Muscle of back (tissue), 11 donors: Measurements from ENCODE around the gene NFE2L3. TPM values are rescaled to one million over a fixed set of nuclear protein-coding genes. Genes with fewer than 3 reads are reported as not detected.

Experiments
- DNase-seq, 3 donors: peaks; one replicate each; pipeline versions ENCODE4 v3.0.0 to v3.0.0-alpha.2; 2013
- polyA plus RNA-seq, 10 donors: library from polyadenylated mRNA; unstranded; fragments of 120-200 nt; gene quantifications; one replicate each; pipeline ENCODE4 v1.2.1, GENCODE V29; 2013; ENCODE audit not compliant: insufficient read length in 10 of 10

The NFE2L3 gene
- polyA plus RNA-seq, 10 donors = 1.7 to 5.9 (median 4.2) TPM

DNA sequence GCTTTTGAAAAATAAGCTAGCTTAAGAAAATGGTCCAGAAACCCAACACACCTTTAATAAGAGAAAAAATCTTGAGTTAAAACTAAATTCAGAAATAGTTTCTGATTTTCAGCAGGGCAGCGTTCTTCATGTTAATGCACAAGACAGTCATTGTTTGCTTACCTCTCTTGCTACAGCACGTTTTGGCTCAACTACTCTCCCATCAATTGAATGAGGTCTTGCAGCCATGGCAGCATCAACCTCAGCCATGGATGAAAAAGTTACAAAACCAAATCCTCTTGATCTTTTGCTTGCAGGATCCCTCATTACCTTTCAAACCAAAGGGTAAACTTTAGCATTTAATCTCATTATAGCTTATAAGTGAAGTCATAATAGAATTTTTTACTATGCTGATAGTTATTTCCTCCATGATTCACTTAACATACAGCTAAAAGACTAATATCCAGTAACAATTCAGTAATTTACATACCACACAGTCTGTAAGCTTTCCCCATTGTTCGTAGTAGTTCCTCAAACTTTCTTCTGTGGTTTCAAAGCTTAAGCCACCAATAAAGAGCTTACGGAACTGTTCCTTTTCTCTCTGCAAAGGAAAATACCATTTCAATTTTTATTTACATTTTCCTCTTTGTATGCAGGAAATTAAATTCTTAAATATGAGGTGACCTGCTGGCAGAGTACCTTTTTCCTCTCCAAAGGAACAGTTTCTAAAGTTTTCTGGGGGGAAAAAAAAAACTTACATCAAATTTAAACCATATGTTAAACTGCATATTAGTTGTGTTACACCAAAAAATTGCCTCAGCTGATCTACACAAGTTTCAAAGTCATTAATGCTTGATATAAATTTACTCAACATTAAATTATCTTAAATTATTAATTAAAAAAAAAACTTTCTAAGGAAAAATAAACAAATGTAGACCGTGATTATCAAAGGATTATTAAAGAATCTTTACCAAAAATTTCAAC, 45.4 kb downstream of the NFE2L3 start:
- no peak for DNase-seq

DNA sequence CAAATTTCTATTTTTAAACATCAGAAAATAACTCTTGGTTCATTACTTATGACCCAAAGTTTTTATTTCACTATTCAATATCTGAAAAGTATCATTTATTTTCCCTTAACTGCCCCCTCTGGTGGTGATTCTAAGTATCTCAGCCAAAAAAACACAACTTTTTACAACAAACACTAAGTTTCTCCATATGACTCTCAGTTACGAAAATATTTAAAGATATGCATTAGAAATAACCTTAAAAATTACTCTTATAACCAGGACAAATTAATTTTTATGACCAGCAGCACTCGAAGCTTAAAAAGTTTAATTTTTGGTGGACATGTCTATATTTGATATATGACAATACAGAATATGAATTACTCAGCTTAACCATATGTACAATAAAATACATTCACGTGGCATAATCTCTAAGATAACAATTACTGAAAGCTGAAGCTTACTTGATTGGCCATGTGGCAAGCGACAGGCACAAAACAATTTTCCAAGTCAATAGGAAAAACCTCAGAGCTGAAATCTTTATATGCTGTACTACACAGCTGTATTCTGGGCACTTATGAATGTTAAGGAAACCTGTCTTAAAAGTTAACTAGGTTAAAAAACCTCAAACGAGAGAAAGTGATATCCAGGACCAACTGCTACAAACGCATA, 46.3 kb downstream of the NFE2L3 start:
- peak; percentile 53 to 73 (median 64) for DNase-seq

DNA sequence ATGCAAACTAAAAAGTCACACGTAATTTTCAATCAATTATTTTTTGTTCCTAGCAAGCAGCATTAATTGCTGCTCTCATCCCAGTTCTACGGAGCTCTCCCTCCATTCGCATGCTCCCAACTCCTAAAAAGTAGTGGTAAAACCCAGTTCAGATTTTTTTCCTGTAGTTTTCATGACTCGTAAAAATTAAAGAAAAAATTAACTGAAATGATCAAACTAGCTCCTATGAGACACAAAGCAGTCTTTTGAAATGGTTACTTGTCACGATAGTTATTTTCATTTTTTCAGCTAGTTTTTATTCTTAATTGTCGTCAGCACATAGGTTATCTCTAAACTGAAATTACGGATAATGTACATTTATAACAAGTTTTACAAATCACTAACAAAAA, 46.8 kb downstream of the NFE2L3 start:
- DNase-seq = no peak

DNA sequence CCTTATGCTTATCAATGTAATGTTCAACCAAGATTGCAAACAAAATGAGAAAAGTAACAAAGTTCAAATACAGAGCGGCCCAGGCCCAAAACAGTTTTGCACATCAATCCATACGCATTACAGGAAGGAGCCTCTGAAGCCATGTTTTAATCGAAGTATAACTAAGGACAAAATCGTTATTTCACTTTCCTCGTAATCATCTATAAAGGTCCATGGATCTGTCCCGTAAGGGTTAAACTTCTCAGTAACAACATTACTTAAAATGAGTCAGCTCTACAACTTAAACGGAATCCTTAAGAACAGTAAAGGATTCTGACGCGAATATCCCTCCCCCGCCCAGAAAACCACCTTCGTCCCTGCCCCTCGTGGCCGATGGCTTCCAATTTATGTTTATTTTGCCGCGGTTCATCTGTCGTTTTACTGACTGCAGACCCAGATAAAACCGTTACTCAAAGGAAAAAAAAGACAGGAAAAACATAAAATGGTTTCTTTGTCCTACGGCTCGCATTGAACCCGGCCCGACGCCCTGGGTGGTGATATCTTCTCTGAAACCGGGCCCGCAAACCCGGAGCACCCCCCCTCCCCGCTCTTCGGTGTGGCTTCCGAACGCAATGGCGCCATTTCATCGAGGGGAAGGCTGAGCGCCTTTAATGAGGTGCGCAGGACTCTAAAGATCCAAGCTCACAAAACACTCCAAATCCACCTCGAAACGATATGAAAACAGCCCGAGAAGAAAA, 47.5 kb downstream of the NFE2L3 start:
- DNase-seq = peak in 1 of 3 donors; percentile 74

DNA sequence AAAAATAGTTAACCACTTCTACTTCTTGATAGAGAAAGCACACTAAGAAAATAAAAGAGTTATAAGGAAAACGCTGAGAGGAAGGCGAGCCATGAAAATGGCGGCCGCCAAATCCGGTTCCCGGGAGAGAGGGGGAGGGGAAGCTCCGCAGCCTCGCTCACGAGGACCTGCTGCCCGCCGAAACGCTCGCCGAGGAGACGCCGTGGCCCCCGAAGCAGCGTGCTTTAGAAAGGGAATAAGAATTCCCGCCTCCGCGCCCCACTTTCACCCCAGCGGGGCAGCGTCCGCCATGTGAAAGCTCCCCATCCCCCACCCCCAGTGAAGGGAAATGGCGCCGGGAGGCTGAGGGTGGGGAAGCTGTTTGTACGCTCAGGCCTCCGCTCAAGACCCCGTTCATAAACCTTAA, 48.0 kb downstream of the NFE2L3 start:
- DNase-seq = peak; percentile 68 to 94 (median 83)

DNA sequence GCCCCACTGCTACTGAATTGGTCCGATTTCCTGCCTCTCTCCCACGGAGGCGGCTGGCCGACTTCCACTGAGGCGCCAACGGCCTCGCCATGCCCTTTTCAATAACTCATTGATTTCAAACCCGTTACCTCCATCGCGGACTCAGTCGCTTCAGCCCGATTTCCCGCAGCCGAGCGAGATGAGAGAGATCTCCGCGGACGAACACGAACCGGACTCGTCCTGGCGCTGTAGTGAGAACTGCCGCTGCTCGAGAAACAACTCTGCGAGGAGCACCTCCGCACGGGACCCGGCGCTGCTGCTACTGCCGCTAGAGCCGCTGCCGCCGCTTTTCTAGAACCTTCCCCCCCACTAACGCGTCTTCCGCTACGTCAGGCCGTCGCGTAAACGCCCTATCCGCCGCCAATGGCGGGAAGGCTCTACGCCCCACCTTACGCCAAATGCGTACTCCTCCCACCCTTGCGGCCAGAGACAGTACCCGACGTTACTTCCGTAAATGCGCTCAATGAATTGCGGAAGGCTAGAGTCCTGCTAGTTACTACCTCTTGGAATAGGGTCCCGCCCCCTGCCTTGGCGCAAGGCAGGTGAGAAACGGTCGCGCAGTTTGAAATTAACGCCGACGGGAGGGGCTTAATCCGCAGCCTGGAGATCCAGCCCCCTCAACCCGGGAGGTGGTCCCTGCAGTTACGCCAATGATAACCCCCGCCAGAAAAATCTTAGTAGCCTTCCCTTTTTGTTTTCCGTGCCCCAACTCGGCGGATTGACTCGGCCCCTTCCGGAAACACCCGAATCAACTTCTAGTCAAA, 48.6 kb downstream of the NFE2L3 start, which contains the start of gene HNRNPA2B1:
TSS of gene HNRNPA2B1 (minus strand) at position 303 of the 803 bp plus-strand sequence. CDS start at position 134, 169 bp downstream.
- peak; percentile 99 to 100 (median 100) for DNase-seq

DNA sequence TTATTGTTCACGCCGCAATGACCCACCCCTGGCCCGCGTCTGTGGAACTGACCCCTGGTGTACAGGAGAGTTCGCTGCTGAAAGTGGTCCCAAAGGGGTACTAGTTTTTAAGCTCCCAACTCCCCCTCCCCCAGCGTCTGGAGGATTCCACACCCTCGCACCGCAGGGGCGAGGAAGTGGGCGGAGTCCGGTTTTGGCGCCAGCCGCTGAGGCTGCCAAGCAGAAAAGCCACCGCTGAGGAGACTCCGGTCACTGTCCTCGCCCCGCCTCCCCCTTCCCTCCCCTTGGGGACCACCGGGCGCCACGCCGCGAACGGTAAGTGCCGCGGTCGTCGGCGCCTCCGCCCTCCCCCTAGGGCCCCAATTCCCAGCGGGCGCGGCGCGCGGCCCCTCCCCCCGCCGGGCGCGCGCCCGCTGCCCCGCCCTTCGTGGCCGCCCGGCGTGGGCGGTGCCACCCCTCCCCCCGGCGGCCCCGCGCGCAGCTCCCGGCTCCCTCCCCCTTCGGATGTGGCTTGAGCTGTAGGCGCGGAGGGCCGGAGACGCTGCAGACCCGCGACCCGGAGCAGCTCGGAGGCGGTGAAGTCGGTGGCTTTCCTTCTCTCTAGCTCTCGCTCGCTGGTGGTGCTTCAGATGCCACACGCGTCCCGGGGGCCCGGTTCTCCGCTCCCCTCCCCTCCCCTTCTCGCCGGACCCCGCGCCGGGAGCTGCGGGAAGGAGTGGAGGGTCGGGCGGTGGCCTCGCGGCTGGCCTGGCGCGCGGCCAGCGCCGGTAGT, 49.4 kb downstream of the NFE2L3 start, which contains the start of gene CBX3:
TSS of gene CBX3 (plus strand) at position 499 of the 772 bp plus-strand sequence. CDS start 1,254 bp downstream, outside the sequence.
- peak in 1 of 3 donors; percentile 92 for DNase-seq

DNA sequence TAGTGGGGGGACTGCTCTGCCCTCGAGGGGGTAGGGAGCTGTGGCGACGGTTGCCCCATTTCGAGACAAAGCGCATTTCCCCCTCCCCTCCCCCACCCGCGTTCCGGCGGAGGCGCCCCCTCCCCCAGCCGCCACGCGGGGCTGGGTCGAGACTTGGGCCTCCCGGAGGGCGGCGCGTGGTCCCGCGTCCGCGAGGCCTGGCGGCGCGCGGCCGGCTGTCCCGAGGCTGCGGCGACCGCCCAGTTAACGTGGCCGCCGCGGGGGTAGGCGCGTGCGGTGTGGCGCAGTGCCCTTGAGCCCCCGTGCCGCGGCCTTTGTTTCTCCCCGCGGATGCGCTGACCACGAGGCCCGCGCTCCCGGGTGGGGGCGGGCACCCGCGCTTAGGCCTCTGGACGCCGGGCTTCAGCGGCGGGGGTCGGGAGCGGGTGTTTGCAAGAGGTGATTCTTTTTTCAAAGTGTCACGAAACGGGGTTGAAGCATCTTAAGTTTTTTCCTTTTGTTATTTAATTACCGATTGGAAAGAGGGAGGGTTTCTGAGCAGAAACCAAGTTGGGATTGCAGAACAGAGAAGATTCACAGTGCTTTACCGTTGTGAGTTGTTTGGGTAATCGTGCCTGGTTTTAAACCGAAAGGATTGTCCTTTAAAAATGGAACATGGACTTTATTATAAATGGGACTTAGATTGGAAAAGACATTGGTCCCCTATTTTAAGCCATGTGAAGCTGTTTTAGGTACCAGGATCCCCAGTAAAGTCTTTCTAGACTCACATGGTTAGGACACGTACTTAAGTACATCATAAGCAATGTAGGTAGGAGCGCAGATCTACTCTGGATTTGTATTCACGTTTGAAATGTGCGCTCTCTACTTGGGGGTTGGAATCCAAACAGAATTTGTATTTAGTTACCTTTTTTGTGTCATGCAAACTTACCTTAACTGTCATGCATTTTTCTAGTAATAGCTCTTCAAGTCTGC, 50.3 kb downstream of the NFE2L3 start:
- DNase-seq = peak; percentile 37 to 80 (median 60)

DNA sequence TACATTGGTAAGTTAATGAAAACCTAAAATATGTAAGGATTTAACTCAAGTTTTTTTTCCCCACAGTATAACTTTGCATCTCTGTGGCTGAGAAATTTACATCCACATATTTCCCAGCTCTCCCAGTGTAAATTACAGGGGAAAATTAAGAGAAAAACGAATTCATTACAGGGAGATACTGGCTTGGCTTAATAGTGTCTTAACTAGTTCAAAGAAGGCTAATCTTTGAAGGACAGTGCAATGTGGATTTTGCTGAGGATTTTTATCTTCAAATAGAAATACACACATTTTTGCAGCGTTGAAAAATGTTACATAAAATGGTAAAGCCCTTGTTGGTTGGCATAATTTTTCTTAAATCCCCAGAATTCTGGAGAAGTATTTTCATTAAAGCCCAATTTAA, 51.0 kb downstream of the NFE2L3 start:
- no peak for DNase-seq

DNA sequence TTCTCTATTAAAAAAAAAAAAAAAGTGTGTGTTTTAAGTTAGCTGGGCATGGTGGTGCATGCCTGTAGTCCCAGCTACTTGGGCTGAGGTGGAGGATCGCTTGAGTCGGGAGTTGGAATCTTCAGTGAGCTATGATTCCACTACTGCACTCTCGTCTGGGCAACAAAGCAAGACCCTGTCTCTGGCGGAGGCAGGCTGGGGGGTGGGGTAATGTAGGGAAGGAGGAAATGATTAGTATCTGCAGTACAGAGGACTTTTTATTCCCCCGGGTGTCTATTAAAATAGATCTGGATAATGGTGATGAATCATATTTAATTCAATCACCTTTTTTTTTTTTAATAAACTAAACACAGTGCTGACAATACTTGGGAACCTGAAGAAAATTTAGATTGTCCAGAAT, 56.0 kb downstream of the NFE2L3 start:
- DNase-seq = no peak

DNA sequence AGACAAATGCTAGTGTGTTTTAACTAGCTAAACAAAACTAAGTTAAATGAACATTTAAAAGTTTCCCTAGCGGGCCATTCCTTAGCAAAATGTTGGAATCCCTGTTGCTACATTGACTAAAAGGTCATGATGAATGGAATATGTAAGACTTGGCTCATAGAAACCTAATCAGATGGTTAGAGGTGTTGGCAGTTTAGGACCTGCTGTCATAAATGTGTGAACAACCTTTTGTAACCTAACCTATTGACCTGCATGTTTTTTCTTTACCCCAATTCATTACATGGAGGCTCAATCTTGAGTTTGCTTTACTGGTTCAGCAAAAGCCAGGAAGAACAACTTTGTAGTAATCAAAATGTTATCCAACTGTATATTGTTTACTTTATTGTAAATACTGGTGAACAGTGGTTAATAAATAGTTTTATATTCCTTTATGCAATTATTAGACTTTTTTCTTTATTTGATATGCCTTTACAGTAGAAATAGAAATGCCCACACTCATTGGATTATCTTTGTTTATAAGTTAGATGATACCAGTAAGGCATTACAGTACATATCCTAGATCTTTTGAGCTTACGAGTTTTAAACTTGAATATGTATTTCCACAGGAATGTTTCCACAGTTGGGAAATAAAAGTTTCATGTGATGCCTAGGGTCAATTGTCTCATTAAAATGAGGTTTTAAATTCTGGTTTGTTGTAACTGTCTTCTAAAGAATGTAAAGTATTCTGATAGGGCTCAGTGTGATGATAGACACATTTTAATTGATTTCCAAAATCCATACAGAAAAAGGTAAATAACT, 61.1 kb downstream of the NFE2L3 start:
- DNase-seq = no peak

DNA sequence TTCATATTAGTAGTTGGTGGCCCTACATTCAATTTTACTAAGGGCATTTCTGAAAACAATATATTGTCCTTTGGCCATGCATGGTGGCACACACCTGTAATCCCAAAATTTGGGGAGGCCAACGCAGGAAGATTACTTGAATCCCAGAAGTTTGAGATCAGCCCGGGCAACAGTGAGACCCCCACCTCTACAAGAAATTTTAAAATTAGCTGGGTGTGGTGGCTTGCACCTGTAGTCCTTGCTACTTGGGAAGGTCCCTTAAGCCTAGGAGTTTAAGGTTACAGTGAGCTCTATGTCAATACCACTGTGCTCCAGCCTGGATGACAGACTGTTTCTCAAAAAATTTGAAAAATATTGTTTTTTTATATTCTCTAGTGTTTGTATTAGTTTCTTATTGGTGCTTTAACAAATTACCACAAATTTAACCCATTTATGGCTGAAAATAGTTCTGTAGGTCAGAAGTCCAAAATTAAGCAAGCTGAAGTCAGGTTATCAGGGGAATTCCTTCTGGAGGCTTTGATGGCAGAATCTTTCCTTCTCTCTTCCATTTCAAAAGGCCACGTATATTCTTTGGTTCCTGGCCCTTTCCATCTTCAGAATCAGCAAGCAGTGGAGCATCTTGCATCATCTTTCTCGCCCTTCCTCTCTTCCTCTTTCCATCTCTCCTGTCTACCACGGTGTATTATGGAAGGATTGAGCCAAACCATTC, 62.0 kb downstream of the NFE2L3 start:
- DNase-seq = no peak

DNA sequence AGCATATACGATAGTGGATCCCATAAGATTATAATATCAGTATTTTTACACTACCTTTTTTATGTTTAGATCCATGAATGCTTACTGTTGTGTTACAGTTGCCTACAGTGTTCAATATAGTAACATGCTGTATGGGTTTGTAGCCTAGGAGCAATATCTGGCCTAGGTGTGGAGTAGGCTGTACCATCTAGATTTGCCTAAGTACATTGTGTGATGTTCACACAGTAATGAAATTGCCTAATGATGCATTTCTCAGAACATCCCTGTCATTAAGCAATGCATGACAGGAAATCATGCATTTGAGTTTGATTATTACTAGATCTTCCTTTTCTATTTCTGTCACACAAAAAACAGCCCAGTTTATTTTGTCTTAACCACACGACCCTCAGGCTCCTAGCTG, 64.1 kb downstream of the NFE2L3 start:
- DNase-seq = no peak

DNA sequence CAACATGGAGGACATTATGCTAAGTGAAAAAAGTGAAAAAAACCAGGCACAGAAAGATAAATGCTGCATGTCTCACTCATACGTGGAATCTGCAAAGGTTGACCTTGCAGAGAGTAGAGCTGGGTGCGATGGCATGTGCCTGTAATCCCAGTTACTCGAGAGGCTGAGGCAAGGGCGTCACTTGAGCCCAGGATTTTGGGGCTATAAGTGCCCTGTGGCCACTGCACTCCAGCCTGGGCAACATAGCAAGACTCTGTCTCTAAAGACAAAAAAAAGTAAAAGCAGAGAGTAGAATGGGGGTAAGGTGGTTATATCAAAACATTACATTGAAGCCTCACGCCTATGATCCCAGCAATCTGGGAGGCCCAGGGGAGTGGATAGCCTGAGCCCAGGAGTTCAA, 72.4 kb downstream of the NFE2L3 start:
- DNase-seq = no peak

DNA sequence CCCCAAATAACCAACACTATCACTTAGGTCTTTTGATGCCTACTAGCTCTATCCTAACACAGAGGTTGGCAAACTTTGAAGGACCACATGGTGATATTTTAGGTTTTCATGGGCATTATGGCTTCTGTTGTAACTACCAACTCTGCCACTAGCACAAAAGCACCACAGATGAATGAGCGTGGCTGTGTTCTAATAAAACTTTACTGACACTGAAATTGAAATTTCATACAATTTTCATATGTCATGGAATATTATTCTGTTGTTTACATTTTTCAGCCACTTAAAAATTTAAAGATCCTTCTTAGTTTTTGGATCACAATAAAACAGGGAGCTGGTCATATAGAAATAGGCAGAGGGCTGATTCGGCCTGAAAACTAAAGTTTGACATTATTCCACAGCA, 76.0 kb downstream of the NFE2L3 start:
- no peak for DNase-seq

DNA sequence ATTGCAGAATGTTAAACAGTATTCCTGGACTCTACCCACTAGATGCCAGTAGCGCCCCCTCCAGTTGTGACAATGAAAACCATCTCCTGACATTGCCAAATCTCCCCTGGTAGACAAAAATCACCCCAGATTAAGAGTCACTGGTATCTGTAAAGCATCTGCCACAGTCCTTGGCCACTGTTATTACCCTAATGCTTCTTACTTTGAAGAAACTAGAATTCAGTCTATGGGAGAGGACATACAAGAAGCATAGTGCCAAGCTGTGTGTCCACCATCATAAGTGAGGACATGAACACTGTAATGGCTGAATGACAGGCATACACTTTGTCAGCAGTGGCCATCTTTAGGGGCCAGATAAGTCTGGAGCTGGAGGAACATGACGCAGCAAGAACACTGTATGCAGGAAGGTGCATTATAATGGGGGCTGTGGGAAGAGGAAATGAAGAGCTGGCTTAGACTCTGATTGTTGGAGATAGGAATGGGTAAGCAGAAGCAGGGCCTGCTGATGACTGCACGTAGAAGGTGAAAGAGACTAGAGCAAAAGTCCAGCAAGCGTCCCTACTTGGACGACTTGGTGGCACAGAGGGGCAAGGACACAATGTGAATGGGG, 82.0 kb downstream of the NFE2L3 start:
- DNase-seq = no peak
